GM19238 (cell line): ENCODE measurements around the gene TPGS1.

Experiments used
- DNase-seq: peaks from one replicate; pipeline ENCODE4 v3.0.0; 2011; ENCODE audit warnings: low spot score; ENCODE audit not compliant: insufficient read length

The TPGS1 gene

GRCh38 chr19:538641-539428, 31.5 kb downstream of the TPGS1 start:
- DNase-seq, result no peak

- no peak for DNase-seq
Measured at GRCh38 chr19:539429-540030, 32.2 kb downstream of the TPGS1 start.

GRCh38 chr19:540867-541637, 33.8 kb downstream of the TPGS1 start:
- DNase-seq, result no peak

- DNase-seq, result no peak
Measured at GRCh38 chr19:541699-542098, 34.4 kb downstream of the TPGS1 start.

GRCh38 chr19:542173-542866, 35.0 kb downstream of the TPGS1 start:
- DNase-seq, result no peak

GRCh38 chr19:543910-544608, 36.8 kb downstream of the TPGS1 start, which contains the start of gene GZMM:
Gene GZMM, plus strand, starts transcription at chr19:544053. Its CDS starts 19 bp downstream, at chr19:544072.
- no peak for DNase-seq

- no peak for DNase-seq
Measured at GRCh38 chr19:547117-547516, 39.8 kb downstream of the TPGS1 start.

GRCh38 chr19:547836-548720, 40.8 kb downstream of the TPGS1 start:
- no peak for DNase-seq

GRCh38 chr19:548886-549830, 41.9 kb downstream of the TPGS1 start:
- DNase-seq, result no peak

GRCh38 chr19:554817-555216, 47.5 kb downstream of the TPGS1 start:
- no peak for DNase-seq

- no peak for DNase-seq
Measured at GRCh38 chr19:555474-555808, 48.1 kb downstream of the TPGS1 start.

- no peak for DNase-seq
Measured at GRCh38 chr19:556611-557382, 49.5 kb downstream of the TPGS1 start.

- DNase-seq, result no peak
Measured at GRCh38 chr19:558770-559439, 51.6 kb downstream of the TPGS1 start.

GRCh38 chr19:560121-560520, 52.8 kb downstream of the TPGS1 start:
- DNase-seq, result no peak

GRCh38 chr19:566403-566802, 59.1 kb downstream of the TPGS1 start:
- no peak for DNase-seq

- DNase-seq, result no peak
Measured at GRCh38 chr19:566844-567243, 59.5 kb downstream of the TPGS1 start.

- no peak for DNase-seq
Measured at GRCh38 chr19:567296-567900, 60.1 kb downstream of the TPGS1 start.
